OCI-LY3 (cell line): Measurements from ENCODE around the gene RPS23.

Source experiments
- H2AFZ ChIP-seq: fragments of 200-600, 300-600 bp; shearing (Covaris generic); 2 replicates; pipeline ENCODE4 v1.6.0; 2014; ENCODE audit warnings: antibody characterized with exemption, low read depth, low read length
- H3K27ac ChIP-seq: fragments of 200-600, 300-600 bp; sonication (generic); 2 replicates; pipeline ENCODE4 v1.5.1; 2014; ENCODE audit warnings: mild to moderate bottlenecking, low read length, moderate library complexity, mixed read lengths
- H3K27me3 ChIP-seq: fragments of 200-600, 300-600 bp; sonication (generic); 2 replicates; pipeline ENCODE4 v1.6.1; 2014; ENCODE audit warnings: low read depth, low read length, mixed read lengths
- H3K36me3 ChIP-seq: fragments of 200-600, 300-600 bp; sonication (generic); replicated peaks from 2 replicates; pipeline ENCODE3; 2014; ENCODE audit warnings: low read depth, low read length, mixed read lengths
- H3K4me1 ChIP-seq: fragments of 300-600, 200-600 bp; sonication (generic); 2 replicates; pipeline ENCODE4 v1.6.1; 2014; ENCODE audit warnings: low read length, mixed read lengths
- H3K4me2 ChIP-seq: fragments of 200-600, 300-600 bp; sonication (generic); 2 replicates; pipeline ENCODE4 v1.6.1; 2014; ENCODE audit warnings: low read length, mixed read lengths
- H3K4me3 ChIP-seq: fragments of 300-600, 200-600 bp; sonication (generic); 2 replicates; pipeline ENCODE4 v1.5.1; 2014; ENCODE audit warnings: antibody characterized with exemption, mild to moderate bottlenecking, low read length, moderate library complexity
- H3K79me2 ChIP-seq: fragments of 300-600, 200-600 bp; shearing (Covaris generic); 2 replicates; pipeline ENCODE4 v1.6.1; 2014; ENCODE audit warnings: mild to moderate bottlenecking, low read length, mixed read lengths
- H3K9ac ChIP-seq: fragments of 300-600, 200-600 bp; shearing (Covaris generic); 2 replicates; pipeline ENCODE4 v1.6.0; 2014; ENCODE audit warnings: mild to moderate bottlenecking, low read length, moderate library complexity
- H3K9me3 ChIP-seq: fragments of 200-600, 300-600 bp; shearing (Covaris generic); 2 replicates; pipeline ENCODE4 v1.6.1; 2014; ENCODE audit warnings: low read length, mixed read lengths; ENCODE audit not compliant: insufficient read depth
- H4K20me1 ChIP-seq: fragments of 200-600, 300-600 bp; sonication (generic); 2 replicates; pipeline ENCODE4 v1.6.1; 2016; ENCODE audit warnings: low read length, mixed read lengths; ENCODE audit not compliant: insufficient read depth
- EZH2phosphoT487 ChIP-seq: fragments of 200-600 bp; shearing (Covaris generic); IDR thresholded peaks from 2 replicates; pipeline ENCODE4 v1.6.1; 2018; ENCODE audit warnings: antibody characterized with exemption, mixed run types, low read depth
- TF ChIP-seq, protein P1 (sequence below): fragments of 200-600, 300-600 bp; sonication (generic); IDR thresholded peaks from 2 replicates; pipeline ENCODE4 v1.5.1; 2014; ENCODE audit warnings: antibody characterized with exemption, low read length, low read depth

Gene RPS23

DNA sequence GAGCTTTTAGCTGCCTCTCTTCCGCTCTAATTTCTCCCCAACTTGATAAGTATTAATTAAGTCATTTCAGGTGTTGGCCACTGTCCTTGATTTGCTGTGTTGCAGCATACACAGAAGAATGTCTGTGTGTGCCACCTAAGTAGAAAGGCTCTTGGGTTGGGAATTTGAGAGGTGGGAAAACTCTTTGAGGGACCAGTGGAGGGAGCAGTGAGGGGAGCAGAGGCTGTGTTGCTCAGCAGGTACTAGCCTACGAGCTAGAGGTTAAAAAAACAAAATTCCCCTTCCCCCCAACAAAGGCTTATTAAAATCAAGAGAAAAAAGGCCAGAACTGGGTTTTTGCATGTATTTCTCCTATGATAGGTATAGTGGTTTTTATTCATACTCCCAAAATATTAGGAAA, 20.9 kb downstream of the RPS23 start:
- H3K27me3 ChIP-seq: no peaks in the 10 kb centered on the region
- H4K20me1 ChIP-seq: no peaks in the 10 kb centered on the region
- H3K79me2 ChIP-seq: no peaks in the 10 kb centered on the region
- TF ChIP-seq EZH2phosphoT487: no peak
- TF ChIP-seq, protein P1, sequence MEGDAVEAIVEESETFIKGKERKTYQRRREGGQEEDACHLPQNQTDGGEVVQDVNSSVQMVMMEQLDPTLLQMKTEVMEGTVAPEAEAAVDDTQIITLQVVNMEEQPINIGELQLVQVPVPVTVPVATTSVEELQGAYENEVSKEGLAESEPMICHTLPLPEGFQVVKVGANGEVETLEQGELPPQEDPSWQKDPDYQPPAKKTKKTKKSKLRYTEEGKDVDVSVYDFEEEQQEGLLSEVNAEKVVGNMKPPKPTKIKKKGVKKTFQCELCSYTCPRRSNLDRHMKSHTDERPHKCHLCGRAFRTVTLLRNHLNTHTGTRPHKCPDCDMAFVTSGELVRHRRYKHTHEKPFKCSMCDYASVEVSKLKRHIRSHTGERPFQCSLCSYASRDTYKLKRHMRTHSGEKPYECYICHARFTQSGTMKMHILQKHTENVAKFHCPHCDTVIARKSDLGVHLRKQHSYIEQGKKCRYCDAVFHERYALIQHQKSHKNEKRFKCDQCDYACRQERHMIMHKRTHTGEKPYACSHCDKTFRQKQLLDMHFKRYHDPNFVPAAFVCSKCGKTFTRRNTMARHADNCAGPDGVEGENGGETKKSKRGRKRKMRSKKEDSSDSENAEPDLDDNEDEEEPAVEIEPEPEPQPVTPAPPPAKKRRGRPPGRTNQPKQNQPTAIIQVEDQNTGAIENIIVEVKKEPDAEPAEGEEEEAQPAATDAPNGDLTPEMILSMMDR: no peak
- peak overlapping the region; percentile 97 for H3K4me2 ChIP-seq
- no peaks in the 10 kb centered on the region for H3K9me3 ChIP-seq
- peaks cover 63% of the 10 kb centered on the region for H3K4me1 ChIP-seq
- peak overlapping the region; percentile 66 for H3K9ac ChIP-seq
- peak overlapping the region; percentile 100 for H3K27ac ChIP-seq
- H3K4me3 ChIP-seq: peak overlapping the region; percentile 49; the same call in 1 of the 2 replicates
- no peaks in the 10 kb centered on the region for H3K36me3 ChIP-seq
- H2AFZ ChIP-seq: no peak overlapping the region

- Histone ChIP-seq H3K4me1 (peaks cover 63% of the 10 kb centered on the region), H3K9me3 (no peaks in the 10 kb centered on the region), H3K4me3 (peak overlapping the region; percentile 65), H3K79me2 (no peaks in the 10 kb centered on the region), H2AFZ (peak overlapping the region; percentile 61; the same call in 1 of the 2 replicates), H3K27ac (peak overlapping the region; percentile 100), H3K4me2 (peak overlapping the region; percentile 97), H3K27me3 (no peaks in the 10 kb centered on the region), H4K20me1 (no peaks in the 10 kb centered on the region), H3K9ac (peak overlapping the region; percentile 86), H3K36me3 (no peaks in the 10 kb centered on the region)
- no peak for TF ChIP-seq EZH2phosphoT487
- TF ChIP-seq, protein P1: no peak
Observed at GRCh38 chr5:82255844-82256243, 22.3 kb downstream of the RPS23 start.

GRCh38 chr5:82252744-82253143, 25.4 kb downstream of the RPS23 start:
- Histone ChIP-seq H3K9ac (no peak overlapping the region), H3K27me3 (no peaks in the 10 kb centered on the region), H3K27ac (no peak overlapping the region), H3K4me3 (no peak overlapping the region), H3K4me1 (peaks cover 40% of the 10 kb centered on the region), H3K79me2 (no peaks in the 10 kb centered on the region), H3K36me3 (peaks cover 5% of the 10 kb centered on the region), H4K20me1 (no peaks in the 10 kb centered on the region), H3K4me2 (no peak overlapping the region), H2AFZ (no peak overlapping the region), H3K9me3 (peaks cover 5% of the 10 kb centered on the region; the same call in 1 of the 2 replicates)
- TF ChIP-seq EZH2phosphoT487: no peak
- TF ChIP-seq, protein P1: no peak

DNA sequence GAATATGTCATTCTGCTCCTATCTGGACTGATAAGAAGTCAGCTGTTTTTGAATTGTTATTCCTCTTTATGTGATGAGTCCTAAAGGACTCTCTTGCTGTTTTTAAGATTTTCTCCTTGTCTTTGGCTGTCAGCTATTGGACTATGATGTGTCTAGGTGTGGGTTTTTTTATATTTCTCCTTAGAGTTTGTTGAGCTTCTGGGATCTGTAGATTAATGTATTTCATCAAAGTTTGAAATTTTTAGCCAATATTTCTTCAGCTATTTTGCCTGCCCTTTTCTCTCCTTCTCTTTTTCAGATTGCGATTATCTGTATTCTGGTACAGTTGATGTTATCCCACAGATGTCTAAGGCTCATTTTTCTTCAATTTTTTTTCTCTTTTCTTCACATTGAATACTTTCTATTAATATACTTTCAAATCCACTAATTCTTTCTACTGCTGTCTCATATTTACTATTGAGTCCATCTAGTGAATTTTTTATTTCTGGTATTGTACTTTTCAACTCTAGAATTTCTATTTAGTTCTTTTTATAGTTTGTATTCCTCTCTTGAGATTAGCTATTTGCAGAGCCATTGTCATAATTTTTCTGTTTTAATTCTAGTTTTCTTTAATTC, 31.1 kb downstream of the RPS23 start:
- Histone ChIP-seq H3K27me3 (no peaks in the 10 kb centered on the region), H3K36me3 (peaks cover 9% of the 10 kb centered on the region), H3K9me3 (peaks cover 9% of the 10 kb centered on the region; the same call in 1 of the 2 replicates), H2AFZ (no peak overlapping the region), H3K4me3 (no peak overlapping the region), H4K20me1 (no peaks in the 10 kb centered on the region), H3K4me1 (no peaks in the 10 kb centered on the region), H3K9ac (no peak overlapping the region), H3K27ac (no peak overlapping the region), H3K4me2 (no peak overlapping the region), H3K79me2 (no peaks in the 10 kb centered on the region)
- TF ChIP-seq, protein P1: no peak
- TF ChIP-seq EZH2phosphoT487: no peak
